HG03439 (cell line): Measurements from ENCODE around the gene EVPL.
A peak's percentile ranks its signal among the peaks of the same experiment; 100 is the strongest.
"Not testable (repeated sequence)": the region's sequence is repeated elsewhere in the genome, so short reads cannot be mapped to it uniquely, and the experiment has no call there.

ENCODE experiments used
- ATAC-seq: cut with Tn5 transposase; IDR thresholded peaks from one replicate; pipeline ENCODE4 v1.9.1; 2021; ENCODE audit warnings: mild to moderate bottlenecking, moderate library complexity; ENCODE audit not compliant: unreplicated experiment

EVPL gene

DNA sequence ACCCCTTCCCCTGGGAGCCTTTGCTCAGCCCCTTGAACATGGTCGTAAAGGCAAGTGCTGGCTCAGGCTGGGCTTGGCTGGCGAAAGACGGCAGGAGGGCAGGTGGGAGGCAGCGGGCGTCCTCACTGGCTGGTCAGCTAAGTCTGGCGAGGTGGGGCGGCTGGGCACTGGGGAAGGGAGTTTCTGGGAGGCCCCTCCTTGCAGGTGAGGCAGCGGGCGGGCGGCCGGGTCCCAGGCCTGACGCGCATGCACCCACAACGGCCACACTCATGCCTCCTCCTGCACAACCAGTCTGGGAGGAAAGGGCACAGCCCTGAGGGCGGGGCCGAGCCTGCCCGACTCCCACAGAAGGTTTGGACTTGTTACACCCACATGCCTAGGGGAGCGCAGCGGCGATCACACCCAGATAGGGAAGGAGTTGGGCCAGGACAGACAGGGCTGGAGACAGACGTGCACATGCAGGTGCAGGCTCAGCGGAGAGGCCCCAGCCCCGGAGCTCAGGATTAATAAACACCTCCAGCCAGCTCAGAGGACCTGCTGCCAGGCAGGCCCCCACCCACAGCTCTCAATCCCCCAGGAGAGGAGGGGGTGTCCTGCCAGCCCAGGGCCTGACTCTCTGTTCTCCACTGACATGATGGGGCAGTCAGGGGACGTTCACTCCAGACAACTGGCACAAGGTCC is at the start of gene EVPL:
Gene EVPL (minus strand): TSS at position 148 of the 681 bp plus-strand sequence. CDS start 108 bp downstream, at position 40.
- ATAC-seq: no peak

GRCh38 chr17:76076146-76076764 is 49.1 kb upstream of the EVPL start:
- no peak for ATAC-seq

DNA sequence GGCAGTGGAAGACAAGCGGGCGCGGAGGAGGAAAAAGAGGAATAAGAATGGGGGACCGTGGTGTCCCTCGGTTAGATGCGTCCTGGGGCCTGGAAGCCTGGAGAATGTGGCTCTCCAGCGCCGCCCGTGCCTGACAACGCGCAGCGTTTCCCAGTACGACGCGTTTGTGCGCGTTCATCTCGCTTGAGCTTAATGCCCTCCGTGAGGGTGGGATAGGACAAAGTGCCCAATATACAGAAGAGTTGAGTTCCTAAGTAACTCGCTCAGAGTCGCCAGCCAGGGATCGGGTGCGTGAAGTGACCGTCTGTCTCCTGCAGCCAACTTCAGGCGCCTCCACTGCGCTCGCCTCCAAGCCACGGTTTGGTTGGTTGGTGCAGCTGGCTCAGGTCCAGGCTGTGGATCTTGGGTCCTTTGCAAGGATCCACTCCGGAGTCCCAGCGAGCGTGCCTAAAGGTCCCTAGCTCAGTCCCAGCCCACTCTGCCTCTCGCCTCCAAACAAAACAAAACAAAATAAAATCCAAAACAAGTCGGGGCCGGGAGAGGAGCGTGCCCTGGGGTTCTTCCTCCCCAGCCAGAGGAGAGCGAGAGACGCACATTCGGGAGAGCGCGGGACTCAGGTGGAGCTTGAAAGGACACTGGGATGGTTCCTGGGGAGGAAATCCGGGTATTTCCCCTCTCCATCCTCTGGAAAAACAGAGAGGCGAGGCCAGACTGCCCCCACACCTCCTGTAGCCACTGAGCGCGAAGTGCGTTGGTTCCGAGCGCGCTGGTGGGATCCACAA is 48.4 kb upstream of the EVPL start:
- no peak for ATAC-seq

GRCh38 chr17:76074390-76075363 is 47.6 kb upstream of the EVPL start, which contains the start of gene GALR2:
GALR2 (plus strand) TSS chr17:76074781; CDS start chr17:76074884, 103 bp downstream.
- no peak for ATAC-seq

DNA sequence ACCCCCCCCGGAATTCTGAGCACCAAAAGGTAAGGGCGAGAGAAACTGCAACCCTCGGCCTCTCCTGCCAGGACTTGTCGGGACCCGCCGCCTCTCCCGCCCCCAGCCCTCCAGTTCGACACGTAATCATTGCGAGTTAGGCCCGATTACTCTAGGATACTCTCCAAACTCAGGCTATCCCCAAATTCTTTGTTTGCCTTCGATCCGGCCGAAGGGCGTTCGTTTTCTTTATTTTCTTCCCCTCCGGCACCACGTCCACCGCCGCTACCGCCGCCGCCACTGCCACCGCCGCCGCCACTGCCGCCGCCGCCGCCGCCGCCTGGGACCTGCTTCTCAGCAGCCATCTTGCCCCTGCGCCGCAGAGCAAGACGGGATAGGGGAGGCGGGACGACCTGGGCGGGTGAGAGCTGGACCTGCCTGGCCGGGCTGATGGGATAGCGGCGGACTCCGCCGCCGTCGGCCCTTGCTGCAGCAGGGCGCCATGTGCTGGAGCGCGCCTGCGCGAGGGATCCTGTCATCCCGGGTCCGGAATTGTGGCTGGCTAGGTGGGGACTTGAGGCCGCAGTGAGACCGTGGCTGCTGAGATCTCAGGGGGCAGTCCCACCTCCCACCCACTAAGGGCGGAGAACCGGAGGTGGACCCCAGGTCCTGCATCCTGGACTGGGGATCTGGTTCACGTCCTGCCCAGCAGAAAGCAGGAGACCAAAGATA is 45.2 kb upstream of the EVPL start, which contains the start of gene SRP68:
Gene SRP68 (minus strand): TSS at position 370 of the 711 bp plus-strand sequence. CDS start 26 bp downstream, at position 344.
- peak; percentile 76 for ATAC-seq

- peak; percentile 23 for ATAC-seq
These were observed 44.5 kb upstream of the EVPL start for GRCh38 chr17:76071531-76072147.

DNA sequence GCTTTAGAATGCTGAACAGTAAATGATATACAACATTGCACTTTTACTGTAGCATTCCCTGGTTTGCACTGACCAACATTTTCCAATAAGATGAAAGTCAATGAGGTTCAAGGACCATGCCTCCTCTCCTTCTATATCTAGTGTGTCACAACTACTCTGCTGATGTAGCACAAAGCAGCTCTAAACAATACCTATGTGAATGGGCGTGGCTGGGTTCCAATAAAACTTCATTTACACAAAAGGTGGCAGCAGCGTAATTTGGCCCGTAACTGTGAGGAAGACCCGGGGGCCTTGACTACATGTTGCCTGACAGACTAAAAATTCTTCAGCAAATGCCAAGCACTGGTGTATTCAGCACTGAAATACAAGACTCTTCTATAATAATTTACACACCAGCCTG is 38.7 kb upstream of the EVPL start:
- ATAC-seq: no peak

DNA sequence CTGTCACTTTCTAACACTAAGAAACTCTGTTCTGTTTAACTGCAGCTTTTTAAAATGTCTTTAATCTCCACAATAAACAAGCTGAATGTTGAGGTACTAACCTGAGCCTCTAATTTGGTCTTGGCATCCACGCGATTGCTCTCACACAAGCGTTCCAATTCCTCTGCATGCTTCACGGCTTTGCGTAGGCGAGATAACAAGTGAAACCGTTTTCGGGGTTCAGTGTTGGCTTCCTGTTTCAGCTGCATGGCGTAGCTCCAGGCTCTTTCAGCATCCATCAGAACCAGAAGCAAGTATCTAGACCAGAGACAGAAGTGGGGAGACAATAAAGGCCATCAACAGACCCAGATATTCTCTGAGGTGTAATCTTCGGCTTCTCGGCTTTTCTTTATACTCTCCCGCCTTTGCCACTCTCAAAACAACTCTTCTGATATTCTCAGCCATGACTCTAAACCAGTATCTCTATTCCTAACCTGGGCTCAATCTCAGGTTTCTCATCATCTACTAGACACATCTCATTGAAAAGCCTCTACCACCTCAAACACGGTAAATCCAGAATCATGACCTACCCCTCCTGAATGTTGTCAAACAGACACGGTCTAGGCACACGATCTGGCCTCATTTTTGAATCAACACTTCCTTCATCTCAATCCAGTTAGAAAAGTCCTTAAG is 36.9 kb upstream of the EVPL start:
- no peak for ATAC-seq

GRCh38 chr17:76058264-76058663 is 31.2 kb upstream of the EVPL start:
- ATAC-seq: not testable (repeated sequence)

DNA sequence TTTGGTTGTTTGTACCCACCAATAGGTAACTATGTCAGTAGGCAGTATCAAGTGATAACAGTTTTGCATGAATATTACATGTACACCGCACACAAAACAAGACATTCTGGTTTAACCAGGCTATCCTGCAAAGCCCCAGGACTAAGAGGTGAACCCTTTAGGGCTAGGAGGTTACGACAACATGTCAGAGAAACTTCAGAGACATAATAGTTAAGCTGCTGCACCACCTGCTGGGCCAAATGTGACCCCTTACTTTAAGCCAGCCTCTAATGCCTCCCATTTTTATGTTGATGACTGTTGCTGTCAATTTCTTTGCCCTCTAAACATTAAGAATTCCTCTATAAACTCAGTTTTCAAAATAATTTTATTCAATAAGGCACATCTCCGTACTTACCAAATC is 29.8 kb upstream of the EVPL start:
- ATAC-seq: no peak

GRCh38 chr17:76054112-76054476 is 27.0 kb upstream of the EVPL start:
- no peak for ATAC-seq

DNA sequence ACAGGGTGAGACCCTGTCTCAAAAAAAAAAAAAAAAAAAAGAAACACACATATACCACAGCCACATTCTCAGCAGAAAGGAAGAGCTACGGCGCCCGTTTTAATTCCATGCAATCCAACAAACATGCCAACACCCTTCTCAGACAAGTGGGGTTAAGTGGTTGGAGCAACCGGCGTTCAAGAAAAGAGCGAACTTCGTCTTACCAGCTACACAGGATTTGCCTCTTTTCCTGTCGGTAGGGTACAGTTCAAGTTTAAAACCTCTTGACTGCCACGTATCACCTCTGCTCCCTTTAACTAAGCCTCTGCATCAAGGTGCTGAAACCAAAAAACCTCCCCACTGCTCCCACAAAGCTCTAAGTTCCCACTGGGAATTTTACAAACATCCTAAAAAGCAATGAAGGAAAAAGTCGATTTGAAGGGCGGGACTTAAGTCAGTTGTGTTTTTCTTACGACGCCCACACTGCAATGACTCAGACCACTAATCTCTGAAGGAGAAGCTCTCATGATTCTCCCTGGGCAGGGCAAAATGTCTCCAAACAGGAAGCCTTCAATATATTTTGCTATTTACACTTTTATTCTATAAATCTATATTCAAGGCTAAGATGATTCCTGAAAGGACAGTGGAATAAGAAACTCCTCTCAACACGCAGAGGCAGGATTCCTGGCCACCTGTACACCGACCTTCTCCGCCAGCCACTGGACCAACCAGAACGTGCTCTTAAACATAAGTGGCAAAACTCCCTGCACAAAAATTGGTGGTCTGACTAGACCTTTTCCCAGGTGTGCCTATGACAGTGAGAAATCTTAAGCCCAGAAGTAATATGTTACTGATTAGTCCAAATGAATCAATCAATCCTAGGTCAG is 26.4 kb upstream of the EVPL start:
- ATAC-seq: no peak

DNA sequence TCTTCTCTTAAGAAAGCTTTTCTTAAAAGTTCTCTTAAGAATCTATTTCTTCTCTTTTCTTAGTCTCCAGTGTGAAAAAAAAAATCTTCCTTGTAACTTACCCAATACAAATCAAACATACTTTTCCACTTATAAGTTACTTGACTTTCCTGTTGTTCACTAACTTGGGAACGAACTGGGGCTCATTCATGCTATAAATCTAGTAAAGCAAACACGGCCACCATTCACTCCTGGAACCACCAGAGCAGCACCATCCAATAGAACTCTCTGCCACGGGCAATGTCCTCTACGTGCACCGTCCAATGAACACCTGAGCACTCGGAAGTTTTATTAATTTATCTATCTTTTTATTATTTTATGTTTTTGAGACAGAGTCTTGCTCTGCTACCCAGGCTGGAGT is 24.5 kb upstream of the EVPL start:
- no peak for ATAC-seq

DNA sequence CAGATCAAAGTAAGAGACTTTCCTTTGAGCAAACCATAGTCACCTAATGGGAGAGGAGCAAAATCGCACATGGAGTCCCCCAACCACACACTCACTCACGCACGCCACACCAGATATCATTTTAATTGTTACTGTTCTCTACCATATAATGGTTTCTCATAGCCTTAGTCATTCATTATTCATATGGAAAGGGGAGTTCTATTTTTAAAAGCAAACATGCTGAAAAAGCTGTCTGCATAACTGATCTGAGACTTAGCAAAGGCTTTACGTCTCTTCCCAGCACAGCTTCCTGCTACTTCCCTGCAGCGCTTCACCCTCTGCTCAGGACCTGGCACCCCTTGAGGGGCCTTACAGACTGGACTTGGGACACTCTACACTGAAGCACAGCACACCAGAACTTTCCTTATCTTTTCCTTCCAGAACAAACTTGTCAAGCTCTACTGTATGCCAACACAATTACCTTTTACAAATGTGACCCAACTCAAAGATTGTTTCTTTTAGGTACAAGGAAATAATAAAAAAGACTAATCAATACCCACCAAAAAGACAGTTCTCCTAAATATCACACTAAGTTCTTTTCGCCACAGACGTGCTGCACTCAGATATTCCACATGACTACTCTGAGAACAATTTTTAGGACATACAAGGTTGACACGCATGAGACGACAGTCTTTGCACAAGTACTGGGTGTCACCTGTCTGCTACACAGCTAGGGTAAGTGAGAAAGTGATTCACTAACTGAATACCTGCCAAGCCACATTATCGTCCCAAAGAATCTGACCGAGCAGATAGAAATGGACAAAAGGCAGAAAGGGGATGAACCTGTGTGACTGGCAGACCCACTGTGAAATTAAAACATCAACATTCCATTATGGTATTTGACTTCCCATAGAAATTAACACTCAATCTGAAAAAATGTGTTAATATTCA is 23.7 kb upstream of the EVPL start:
- no peak for ATAC-seq

- ATAC-seq: no peak
These were observed 22.9 kb upstream of the EVPL start for GRCh38 chr17:76049836-76050537.

GRCh38 chr17:76049239-76049638 is 22.1 kb upstream of the EVPL start:
- no peak for ATAC-seq
